IPS DF 4.7 (cell line): ENCODE data around the gene DIAPH2.
"Not testable (repeated sequence)": the region's sequence is repeated elsewhere in the genome, so short reads cannot be mapped to it uniquely, and the experiment has no call there.

Experiments used
- DNase-seq: peaks from one replicate; pipeline ENCODE4 v3.0.0-alpha.2; 2013; ENCODE audit warnings: low spot score; ENCODE audit errors: extremely low read depth

Gene DIAPH2

DNA sequence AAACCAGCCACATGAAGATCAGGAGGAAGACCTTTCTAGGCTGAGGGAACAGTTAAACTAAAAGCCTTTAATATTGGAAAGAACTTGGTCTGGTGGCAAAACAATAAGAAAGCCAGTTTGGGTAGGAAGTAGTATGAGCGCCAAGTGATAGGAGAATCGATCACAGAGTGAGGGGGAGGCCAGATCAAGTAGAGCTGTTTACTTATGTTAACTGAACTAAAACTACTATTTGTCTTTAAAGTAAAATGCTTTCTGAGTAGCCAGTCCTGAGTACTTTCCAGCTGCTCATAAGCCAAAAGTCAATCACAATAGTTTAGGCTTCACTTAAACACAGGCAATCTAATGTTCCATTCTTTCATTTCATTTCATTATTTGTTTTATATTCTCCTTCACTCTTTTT lies 136.3 kb downstream of the DIAPH2 start:
- DNase-seq: no peak

DNA sequence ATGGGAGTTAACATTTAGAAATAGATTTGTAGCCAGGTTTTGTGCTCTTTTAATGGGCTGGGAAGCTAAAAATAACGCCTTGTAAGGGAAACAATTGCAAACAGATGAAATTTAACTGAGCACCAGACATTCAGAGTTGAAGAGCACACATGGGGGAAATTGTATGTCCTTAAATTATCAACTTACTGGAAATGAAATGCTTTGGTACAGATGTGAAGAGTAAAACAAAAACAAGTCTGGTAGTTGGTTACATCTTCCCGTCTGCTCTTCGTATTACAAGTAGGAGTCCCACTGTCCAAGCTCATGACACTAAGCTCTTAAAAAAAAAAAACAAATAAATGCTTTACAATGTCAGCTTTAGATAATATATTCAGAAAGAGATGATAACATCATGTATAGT lies 139.5 kb downstream of the DIAPH2 start:
- no peak for DNase-seq

- no peak for DNase-seq
Observed at GRCh38 chrX:96833333-96833732, 148.7 kb downstream of the DIAPH2 start.

DNA sequence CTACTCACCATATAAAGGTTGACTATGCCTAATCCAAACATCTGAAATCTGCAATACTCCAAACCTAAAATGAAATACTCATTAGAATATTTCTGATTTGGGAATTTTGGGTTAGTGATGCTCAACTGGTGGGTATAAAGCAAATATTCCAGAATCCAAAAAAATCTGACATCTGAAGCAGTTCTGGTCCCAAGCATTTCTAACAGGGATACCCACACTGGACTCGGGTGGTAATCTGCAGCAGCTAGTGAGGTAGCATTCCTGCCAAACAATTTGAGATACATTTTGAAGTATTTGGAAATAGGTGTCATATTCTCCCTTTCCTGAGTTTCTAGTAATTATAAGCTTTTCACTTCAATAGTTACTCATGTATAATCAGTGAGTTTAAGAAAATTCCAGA lies 149.5 kb downstream of the DIAPH2 start:
- DNase-seq: no peak

- no peak for DNase-seq
Observed at GRCh38 chrX:96835660-96836289, 151.1 kb downstream of the DIAPH2 start.

DNA sequence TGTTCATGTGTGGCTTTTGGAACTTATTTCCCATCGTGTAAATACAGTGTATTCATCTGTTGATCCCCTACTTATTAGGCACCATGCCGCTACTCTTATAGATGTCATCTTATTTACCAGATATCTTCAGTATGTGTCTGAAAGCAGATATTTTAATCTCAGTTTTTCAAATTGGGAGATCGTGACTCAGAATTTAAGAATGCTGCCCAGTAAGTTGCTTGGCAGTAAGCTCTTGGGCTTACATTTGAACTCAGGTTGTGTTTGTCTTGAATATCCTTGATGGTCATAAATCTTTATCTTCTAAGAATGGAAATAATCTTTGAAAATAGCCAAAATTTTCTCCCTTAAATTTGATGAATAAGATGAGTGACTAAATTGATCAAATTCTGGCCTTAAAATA lies 153.2 kb downstream of the DIAPH2 start:
- DNase-seq: no peak

DNA sequence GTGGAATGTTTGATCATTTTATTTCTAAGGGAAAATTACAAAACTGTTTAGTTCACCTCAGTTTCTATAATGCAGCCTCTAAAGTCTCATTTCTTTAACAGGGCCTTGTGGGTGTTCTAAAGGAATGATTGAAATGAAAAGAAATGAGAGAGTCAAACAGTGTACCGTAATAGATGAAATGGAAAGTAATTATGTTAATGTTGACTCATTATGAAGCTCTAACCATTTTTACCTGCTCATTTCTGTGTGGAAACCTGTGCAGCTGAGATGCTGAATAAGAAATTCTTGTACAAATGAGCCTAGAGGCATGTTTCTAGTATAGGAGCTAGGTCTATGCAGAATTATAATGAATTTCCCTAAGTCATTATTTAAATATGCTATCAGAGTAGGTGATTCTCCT lies 153.9 kb downstream of the DIAPH2 start:
- DNase-seq: no peak

GRCh38 chrX:96841325-96841724 lies 156.7 kb downstream of the DIAPH2 start:
- no peak for DNase-seq

DNA sequence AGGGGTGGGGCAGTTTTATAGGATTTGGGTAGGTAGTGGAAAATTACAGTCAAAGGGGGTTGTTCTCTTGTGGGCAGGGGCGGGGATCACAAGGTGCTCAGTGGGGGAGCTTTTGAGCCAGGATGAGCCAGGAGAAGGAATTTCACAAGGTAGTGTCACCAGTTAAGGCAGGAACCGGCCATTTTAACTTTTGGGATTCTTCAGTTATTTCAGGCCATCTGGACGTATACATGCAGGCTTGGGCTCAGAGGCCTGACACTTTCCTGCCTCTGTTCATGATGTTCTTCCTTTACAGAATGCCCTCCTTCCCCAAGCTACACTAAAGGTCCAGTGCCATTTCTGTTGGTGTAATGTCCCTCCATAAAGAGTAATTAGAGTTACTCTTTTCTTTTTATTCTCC lies 157.2 kb downstream of the DIAPH2 start:
- not testable (repeated sequence) for DNase-seq

GRCh38 chrX:96843566-96843965 lies 158.9 kb downstream of the DIAPH2 start:
- DNase-seq: no peak

GRCh38 chrX:96846841-96847240 lies 162.2 kb downstream of the DIAPH2 start:
- DNase-seq: no peak

- not testable (repeated sequence) for DNase-seq
Observed at GRCh38 chrX:96859422-96859821, 174.8 kb downstream of the DIAPH2 start.

DNA sequence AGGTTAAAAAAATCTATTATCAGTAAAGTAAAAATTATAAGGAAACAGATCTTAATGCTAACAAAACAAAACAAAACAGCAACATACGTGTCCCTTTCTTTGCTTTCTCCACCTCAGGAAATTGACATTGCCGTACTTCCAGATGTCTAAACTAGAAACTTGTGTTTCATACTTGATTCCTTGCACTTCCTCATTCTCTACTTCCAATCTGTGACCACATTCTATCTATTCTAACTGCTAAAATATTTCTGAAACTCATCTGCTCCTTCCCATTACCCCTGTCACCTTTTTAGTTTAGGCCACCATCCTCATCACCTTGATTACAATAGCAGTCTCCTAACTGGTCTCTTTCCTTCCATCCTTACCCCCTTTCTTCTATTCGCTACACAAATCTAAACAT lies 176.6 kb downstream of the DIAPH2 start:
- DNase-seq: no peak

DNA sequence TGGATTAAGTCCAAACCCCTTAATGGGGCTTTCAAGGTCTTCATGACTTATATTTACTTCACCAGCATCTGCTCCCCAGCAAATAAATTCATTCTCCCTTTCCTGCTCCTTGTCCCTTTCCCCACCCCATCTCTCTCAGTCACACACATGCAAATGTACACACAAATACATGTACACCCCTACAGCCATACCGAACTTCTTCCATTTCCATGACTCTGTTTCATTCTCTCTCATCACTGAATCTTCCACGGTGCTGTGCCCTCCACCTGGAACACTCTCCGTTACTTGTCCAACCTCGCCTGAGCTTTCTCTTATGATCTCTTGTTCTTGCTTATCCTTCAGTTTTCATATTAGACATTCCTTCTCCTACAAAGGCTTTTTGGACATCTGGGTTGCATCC lies 177.0 kb downstream of the DIAPH2 start:
- DNase-seq: no peak

- DNase-seq: no peak
Observed at GRCh38 chrX:96883608-96884007, 199.0 kb downstream of the DIAPH2 start, which contains the start of gene RPA4. TSS of gene RPA4 (plus strand) at chrX:96883908. CDS start at chrX:96884311, 403 bp downstream.

DNA sequence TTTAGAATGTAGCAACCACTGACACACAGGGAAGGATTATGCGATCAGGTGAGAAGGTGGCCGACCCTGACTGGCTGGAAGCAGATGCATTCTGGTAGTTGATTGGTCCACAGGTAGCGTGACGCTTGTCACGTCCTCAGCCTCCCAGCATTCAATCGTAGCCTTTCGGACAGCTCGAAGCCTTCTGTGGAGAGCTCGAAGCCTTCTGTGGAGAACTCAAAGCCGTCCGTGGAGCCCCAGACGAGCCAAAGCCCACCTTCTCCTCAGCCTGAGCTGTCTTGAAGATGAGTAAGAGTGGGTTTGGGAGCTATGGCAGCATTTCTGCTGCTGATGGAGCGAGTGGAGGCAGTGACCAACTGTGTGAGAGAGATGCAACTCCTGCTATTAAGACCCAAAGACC lies 199.4 kb downstream of the DIAPH2 start:
- no peak for DNase-seq

DNA sequence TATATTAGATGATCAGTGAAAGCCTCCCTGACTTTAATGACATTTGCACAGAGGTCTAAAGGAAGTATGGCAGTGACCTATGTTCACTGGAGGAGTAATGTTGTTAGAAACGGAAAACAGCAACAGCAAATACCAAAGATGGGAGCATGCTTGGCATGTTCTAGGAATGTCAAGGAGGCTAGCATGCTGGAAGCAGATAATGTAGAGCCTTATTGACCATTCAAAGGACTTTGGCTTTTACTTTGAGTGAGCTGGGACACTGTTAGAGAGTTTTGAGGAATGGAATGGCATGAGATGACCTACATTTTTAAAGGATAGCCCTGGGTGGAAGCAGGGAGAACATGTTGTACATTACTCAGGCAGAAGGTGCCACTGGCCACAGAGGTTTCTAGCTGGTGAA lies 205.1 kb downstream of the DIAPH2 start:
- DNase-seq: no peak

GRCh38 chrX:96906741-96907140 lies 222.1 kb downstream of the DIAPH2 start:
- no peak for DNase-seq

DNA sequence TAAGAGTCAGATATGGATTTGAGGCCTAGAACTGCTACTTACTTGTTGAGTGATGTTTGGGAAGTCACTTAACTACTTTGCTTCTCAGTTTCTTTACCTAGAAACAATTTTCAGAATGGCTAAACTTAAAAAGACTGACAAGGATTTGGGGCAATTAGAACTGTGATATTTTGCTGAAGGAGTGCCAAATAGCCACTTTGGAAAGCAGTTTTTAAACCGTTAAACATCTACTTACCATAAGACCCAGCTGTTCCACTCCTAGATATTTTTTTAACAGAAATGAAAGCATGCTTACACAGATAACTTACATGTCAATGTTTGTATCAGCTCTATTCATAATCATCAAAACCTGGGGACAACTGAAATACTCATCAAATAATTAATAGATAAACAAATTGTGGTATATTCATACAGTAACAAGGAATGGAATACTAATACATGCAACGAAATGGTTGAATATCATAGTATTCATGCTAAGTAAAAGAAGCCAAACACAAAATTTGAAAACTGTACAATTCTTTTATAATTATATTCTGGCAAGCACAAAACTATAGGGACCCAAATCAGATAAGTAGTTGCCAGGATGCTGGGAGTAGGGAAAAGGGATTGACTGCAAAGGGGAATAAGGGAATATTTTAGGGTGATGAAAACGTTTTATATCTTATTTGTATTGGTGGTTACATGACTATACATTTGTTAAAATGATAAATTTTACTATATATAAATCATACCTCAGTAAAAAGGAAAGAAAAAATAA lies 223.1 kb downstream of the DIAPH2 start:
- no peak for DNase-seq

- no peak for DNase-seq
Observed at GRCh38 chrX:96909291-96909690, 224.6 kb downstream of the DIAPH2 start.

DNA sequence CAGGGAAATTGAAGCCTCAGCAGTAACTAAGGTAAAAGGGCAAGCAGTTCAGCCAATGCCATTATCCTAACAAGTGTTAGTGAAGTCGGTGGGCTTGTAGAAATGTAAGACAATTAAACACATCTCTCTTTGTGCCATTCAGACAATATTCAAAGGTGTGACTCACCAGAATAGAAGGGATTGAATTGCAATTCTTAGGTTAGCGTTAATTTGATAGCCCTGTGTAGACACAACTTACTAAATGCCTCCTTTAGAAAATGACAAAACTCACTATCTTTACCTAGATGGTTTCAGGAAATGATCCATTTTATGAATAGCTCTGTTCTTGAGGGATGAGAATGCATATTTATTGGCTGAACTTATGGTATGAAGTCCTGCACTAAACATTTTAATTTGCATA lies 234.2 kb downstream of the DIAPH2 start:
- DNase-seq: no peak

GRCh38 chrX:96919672-96920071 lies 235.0 kb downstream of the DIAPH2 start:
- DNase-seq: no peak

DNA sequence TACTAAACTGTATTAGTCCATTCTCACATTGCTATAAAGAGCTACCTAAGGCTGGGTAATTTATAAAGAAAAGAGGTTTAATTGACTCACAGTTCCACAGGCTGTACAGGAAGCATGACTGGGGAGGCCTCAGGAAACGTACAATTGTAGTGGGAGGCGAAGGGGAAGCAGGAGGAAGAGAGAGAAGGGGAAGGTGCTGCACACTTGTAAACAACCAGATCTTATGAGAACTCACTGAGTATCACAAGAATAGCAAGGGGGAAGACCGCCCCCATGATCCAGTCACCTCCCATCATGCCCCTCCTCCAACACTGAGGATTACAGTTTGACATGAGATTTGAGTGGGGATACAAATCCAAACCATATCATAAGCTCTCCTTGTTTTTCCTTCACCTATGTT lies 239.9 kb downstream of the DIAPH2 start:
- no peak for DNase-seq
